GM19035 (cell line): ENCODE measurements around the gene VSTM2L.

Experiments
- ATAC-seq: cut with Tn5 transposase; IDR thresholded peaks from one replicate; pipeline ENCODE4 v1.9.1; 2021; ENCODE audit not compliant: unreplicated experiment

VSTM2L gene

DNA sequence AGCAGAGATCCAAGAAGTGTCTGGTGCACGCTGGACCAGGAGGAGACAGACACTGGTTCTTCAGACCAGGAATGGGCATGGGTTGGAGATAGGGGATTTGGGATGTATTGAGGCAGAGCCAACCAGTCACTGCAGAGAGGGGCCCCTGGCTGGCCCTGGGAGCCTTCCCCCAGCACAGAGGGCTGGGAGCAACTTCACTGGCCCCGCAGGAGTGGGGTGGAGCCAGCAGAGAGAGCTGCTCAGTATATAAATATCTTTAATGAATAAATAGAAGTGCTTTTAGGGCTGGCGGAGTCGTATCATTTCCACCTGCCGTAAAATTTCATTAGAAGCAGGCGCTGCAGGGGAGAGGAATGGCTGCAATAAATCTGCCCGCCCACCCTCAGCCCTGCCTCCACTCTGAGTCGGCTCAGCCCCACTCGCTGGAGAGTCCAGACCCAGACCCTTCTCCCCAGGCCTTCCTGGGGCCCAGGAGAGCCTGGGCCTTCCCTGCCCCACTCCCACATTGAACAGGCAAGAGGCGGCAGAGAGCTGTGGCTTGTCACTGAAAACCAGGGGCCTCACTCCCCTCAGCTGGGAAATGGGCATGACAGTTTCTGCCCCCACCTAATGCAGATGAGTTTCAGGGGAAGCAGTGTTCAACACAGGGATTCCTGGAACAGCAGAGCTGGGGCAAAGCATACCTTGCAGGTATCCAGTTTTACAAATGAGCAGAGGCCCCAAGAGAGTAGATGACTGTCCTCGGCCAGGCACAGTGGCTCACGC is 23.9 kb upstream of the VSTM2L start:
- no peak for ATAC-seq

DNA sequence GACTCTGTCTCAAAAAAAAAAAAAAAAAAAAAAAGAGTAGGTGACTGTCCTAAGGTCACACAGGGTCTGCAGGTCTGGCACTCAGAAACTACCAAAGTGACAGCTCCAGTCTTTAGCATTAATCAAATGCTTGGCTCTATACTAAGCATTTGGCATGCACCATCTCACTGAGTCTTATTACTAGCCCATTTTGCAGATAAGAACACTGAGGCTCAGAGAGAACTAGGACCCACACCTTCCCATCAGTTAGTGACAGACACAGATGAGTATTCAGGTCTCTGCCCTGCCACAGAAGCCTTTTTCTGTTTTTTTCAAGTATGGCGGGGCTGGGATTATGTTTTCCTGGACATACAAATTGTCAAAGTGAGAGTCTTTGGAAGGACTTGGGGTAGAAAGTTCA is 23.1 kb upstream of the VSTM2L start:
- ATAC-seq: no peak

DNA sequence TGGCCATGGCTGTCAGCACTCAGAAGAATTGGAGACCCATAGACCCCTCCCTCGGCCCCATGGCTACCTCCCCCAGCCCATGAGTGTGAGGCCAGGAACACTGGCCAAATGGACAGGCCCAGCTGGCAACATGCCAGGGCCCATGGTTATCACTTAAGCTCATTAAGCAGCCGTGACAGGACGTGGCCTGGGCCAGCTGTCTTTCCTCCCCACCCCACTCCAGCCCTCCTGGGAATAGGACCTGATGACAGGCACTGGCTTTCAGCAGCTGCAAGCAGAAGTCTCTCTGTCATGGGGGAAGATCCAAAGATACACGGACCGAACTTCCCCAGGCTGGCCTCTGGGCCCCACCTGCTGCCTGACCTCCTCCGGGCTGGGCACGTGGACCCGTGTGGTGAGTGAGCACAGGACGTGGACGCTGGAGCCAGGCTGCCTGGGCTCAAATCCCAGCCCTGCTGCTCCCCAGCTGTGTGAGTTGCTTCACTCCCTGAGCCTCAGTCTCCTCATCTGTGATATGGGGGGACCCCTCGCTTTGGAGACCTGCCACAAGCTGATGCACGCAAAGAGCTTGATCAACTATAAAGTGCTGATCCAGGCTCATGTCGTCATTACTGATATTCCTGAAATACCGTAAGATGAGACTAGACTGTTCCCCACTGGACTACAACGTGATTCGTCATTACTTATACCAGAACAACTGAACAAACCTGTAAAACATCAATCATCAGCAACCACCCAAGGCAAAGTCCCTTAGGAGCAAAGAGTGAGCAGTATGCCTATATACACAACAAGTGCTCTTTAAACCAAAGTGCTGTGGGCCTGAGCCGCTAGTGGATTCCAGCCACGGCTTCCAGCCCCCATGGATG is 22.0 kb upstream of the VSTM2L start:
- ATAC-seq: no peak

DNA sequence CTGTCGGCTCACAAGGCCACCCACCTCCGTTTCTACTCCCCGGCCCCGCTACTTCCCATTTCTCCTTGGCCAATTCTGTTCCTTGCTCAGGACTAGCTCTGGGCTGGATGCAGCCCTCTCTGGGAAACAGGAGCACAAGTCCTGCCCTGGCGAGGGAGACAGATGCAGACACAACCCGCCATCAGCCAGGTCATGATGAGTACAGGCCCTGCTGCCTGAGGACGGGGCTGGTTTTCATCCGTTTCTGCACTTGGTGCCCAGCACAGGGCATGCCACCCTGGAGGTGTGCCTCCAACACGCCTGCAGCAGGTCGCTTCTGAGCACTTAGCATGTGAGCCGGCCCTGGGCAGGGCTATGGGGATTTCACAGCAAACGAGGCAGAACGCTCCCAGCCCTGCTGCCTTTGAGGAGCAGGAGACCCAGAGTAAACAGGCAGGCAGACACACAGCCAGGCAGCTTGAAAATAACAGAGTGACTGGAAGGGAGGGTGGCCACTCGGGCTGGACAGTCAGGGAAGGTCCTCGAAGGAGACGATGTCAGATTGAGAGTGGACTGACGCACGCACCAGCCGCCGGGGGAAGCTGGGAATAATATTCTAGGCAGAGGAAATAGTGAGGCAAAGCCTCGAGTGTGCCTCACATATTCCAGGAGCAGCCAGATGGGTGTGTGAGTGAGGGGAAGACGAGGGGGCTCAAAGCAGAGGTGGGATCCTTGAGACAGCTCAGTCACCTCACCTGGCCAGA is 21.2 kb upstream of the VSTM2L start:
- no peak for ATAC-seq

DNA sequence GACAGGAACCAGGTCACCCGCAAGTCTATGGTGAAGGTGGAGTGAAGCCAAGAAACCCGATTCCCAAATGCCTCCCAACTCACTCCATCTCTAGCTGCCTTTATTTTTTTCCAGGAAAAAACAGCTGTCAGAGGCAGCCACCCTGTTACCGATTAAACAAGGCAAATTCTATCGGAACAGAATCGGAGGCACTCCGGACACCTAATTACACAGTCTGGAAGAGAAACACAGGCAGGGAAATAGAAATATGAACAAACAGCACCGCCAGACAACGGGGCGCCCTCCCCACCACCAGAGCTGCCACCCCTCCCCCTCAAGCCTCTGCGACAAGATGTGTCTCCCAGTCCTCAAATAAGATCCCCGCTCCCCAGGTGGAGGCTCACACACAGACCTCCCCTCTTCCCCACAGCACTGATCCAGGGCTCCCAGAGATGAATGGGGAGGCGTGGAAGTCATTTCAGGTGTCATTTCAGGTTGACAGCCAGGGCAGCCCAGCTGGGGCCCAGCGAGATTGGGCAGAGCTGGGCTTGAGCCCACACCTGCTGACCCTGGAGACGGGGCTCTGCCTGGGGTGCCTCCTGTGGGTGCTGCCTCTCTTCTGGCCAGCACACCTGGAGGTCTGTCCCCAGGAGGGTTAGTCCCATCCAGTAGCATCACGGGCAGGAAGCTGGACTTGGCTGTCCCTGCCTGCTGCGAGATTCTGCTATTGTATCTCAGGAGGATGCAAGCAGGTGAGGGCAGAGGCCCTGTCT is 19.8 kb upstream of the VSTM2L start:
- no peak for ATAC-seq

DNA sequence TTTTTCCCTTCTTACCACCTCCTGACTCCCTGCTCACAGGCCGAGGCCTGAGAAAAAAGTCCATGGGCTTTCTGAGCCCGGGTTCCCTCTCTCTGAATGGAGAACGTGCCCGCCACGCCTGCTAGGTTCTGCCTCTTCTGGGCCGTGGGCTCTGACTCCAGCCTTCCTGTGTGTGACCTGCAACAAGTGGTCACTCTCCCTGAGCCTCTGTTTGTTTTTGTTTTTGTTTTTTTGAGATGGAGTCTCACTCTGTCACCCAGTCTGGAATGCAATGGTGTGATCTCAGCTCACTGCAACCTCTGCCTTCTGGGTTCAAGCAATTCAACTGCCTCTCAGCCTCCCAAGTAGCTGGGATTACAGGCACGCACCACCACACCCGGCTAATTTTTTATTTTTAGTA is 17.9 kb upstream of the VSTM2L start:
- no peak for ATAC-seq

DNA sequence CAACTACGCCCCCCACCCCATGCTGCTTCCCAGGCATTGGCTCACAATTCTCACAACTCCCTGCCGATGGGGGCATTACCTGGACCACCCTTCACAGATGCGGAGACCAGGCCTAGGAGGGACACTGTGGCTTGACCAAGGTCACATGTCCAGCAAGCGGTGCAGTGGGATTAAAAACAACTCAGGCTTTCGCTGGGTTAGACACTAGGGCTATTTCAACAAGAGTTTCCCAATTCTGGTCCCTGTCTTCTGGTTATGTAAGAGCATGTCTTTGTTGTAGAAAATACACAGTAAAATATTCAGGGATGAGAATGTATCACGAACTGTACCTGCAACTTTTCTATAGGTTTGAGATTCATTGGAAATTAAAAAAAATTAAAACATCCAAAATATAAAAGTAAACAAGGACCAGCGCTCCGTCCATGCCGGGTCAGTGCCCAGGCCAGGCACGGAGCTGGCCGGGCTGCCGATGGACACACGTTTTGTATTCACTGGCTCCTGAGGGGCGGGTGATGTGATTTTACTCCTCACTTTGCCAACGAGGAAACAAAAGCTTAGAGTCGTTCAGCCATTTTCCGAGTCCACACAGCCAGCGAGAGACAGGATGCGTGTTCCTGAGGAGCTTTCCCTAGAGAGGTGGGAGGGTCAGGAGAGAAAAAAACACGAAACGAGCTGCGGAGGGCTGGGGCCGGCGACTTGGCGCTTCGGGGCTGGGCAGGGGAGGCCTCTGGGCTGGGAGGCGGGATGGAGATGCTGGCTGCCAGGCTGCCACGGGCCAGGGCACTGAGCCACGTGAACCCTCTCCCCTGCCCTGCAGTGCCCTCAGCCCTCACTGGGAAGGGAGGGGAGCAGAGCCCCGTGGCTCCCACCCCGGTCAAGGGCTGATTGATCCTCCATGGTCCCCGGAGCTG is 17.1 kb upstream of the VSTM2L start:
- no peak for ATAC-seq

DNA sequence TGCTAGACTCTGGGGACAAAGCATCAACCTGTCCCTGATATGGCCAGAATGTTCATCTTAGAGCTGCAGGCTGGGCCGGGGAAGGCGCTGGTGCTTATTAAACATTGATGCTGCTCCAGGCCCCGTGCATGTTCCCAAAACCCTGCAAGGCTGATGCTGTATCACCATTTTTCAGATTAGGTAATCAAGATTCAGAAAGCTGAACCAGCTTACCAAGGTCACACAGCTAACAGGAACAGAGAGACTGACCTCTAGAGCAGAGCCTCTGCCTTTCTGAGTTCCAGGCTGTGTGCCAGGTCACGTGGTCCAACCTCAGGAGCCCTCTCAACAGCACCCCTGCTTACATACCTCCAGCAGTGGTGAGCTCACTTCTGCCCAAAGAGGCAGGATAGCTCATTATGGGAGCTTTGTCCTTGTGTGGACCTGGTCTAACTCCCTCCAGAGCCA is 16.1 kb upstream of the VSTM2L start:
- no peak for ATAC-seq

DNA sequence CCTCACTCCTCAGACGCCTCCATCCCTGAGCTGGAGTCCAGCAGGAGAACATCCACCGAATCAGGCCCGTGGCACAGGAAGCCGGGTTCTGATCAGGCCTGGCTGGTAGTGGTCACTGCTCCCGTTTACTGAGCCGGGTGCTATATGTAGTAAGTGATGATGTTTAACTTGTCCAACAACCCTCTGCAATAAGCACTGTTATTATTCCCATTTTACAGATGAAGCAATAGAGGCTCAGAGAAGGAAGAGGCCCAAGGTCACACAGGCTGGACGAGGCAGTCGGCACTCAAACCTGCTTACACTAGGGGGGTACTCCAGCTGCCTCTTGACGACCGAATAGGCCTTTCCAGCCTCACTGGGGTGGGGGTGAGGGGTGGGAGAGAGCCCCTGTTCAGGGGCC is 14.3 kb upstream of the VSTM2L start:
- no peak for ATAC-seq

DNA sequence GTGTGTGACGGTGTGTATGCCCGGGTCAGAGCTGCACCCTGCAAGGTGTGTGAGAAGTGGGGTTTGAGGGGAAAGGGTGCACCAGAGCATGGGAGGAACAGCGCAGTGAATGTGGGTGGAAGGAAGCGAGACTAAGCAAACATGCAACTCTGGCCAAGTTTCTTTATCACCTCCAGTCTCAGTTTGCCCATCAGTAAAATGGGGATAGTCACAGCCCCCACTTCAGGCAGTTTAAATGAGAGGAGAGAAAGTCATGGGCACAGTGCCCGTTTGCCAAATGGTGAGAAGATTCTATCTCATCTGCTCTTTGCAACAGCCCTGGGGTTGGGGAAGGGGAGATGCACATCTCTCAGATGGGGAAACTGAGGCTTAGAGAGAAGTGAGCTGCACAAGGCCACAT is 12.8 kb upstream of the VSTM2L start:
- no peak for ATAC-seq

DNA sequence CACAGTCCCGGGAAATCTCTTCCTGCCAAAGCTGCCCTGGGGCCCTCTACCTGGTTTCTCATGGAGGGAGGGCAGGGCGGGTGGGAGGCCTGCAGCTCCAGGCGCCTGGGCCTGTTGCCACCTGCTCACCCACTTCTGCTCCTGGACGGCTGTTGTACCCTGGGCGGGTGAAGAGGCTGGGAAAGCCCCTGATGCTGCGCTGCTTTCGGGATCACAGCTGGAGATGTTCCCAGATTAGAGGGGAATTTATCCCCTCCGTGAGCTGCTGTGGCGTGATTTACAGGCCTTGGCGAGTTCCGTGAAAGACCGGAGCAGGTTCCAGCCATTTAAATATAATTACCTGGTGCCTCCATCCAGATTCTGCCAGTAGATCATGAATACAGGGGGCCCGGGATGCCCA is 12.3 kb upstream of the VSTM2L start:
- no peak for ATAC-seq

DNA sequence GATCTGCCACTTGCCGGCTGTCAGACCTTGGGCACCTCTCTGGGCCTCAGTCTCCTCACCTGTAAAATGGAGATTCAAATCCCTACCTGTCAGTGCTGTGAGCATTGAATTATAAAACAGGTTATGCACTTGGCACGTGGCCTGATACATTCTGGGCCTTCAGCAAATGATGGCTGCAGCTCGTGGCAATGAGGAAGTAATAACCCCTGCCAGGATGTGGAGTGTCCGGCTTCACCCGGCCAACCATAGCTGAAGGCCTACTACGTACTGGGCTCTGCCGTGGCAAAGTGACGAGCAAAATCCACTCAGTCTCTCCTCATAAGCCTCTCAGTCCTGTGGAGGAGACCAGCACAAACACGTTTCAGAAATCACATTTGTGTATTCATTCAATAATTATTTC is 10.9 kb upstream of the VSTM2L start:
- no peak for ATAC-seq

DNA sequence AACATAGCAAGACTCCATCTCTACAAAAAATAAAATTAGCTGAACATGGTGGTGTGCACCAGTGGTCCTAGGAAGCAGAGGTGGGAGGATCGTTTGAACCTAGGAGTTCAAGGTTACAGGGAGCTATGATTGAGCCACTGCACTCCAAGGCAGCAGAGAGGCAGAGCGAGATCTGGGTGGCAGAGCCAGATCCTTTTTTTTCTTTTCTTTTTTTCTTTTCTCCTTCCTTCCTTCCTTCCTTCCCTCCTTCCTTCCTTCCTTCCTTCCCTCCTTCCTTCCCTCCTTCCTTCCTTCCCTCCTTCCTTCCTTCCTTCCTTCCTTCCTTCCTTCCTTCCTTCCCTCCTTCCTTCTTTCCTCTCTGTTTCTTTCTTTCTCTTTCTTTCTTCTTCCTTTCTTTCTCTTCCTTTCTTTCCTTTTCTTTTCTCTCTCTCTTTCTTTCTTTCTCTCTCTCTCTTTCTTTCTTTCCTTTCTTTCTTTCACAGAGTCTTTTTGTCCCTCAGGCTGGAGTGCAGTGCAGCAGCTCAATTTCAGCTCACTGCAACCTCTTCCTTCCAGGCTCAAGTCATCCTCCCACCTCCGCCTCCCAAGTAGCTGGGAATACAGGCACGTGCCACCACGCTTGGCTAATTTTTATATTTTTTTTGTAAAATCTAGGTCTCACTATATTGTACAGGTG is 9.2 kb upstream of the VSTM2L start:
- no peak for ATAC-seq

DNA sequence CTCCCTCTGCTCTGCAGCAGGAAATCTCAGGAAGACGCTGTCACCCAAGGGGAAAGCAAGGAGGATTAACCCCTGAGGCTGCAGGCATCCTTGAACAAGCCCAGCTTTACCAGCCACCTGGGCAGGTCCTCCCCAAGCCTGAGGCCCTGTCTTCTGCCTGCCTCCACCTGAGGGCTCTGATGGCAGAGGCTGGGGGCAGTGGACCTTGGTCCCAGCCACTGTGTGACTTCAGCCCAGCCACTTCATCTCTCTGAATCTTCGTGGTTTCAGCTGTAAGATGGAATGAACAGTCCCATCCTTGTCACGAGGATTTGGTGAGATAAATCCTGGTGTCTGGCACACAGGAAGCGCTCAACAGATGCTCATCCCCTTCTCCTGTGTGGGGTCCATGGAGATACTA is 8.5 kb upstream of the VSTM2L start:
- ATAC-seq: no peak

DNA sequence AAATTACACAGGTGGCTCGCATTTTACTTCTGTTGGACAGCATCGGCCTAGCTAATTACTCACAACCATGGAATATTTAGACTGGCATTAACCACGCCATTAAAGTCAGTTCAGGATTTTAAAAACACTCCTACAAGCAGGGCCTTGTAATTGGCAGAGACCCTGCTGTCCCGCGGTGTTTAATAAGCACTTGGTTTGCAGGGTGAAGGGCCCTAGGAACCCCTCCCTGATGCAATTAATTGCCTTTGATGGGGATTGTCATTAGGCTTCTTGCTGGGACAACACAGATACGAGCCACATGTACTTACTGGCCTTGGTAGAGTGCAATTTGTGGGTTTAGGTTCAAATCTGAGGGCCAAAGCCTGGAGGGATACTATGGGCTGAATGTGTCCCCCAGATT is 7.8 kb upstream of the VSTM2L start:
- no peak for ATAC-seq

DNA sequence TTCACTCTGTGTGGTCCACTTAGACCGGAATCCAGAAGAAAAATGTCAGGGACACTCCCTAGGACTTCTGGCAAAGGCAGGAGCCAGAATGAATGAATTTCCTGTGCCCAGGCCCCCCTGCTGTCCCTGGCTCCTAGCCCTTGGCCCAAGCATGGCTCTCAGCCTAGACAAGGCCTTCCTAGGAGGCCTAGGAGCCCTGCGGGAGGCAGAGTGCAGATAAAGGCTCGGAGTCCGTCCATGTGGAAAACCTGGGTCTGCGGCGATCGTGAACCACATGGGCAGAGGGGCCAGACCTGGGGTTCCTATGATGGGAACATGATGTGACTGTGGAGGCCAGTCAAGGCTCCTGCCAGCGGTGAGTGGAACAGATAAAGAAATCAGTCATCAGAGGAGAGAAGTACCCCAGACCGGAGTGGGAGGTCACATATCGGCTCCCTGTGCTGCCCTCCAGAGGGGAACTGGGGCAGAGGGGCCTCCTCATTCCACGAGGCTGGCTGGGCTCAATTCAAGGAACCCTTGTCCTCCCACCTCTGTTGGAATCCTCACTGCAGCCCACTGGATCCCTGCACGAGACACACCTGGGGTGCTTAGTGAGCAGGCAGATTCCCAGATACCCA is 5.9 kb upstream of the VSTM2L start:
- ATAC-seq: no peak

DNA sequence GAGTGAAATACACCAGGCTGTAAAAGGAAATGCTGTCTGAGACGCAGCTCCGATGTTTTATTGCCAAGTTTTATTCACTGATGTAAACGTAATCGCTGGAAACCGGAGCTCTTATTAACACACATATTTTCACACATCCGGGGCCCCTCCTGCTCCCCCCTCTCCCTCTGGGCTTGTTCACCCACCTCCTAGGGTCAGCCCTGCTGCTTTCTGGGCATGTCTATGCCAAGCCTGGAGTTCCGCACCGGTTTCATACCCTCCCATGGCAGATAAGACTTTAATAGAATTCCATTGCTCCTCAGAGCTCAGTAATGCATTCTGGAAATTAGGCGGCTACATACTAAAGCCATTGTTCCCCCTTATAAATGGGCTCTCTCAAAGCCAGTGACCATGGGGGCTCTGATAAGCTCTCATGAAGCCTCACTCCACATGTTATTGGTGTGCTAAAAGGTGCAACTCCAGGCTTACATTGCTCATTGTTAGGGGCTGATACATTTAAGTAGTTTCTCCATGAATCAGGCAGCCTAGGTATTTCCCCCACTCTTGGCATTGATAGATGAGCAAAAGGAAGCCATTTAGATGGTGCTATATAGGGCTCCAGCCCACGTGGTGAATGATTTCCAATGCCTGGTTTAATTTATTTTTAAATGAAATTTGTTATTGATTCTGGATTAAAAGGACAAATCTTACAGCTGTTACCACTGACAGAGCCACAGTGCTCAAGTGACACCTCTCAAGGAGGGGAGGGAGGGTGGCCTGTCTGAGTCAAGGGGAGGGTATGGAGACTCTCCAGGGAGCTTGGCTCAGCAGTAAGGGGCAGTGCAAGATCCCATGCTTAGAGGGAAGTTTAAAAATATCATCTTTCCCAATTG is 4.5 kb upstream of the VSTM2L start:
- no peak for ATAC-seq
